DOHH2 (cell line): Measurements from ENCODE around the gene CPHXL2.

Source experiments
- CTCF ChIP-seq: fragments of 200-600 bp; sonication (generic); IDR thresholded peaks from one replicate; pipeline ENCODE4 v1.5.1; 2014; ENCODE audit warnings: antibody characterized with exemption, mild to moderate bottlenecking, low read depth, low read length; ENCODE audit not compliant: poor library complexity, severe bottlenecking
- EZH2phosphoT487 ChIP-seq: fragments of 200-600 bp; sonication (generic); IDR thresholded peaks from 2 replicates; pipeline ENCODE4 v1.6.1; 2017; ENCODE audit warnings: borderline replicate concordance, mild to moderate bottlenecking, antibody characterized with exemption, low read length, moderate library complexity, mixed read lengths

GRCh38 chr16:75620326-75621169 is 56.3 kb downstream of the CPHXL2 start:
- TF ChIP-seq CTCF (no peak), EZH2phosphoT487 (no peak)
